ENCODE data around the gene SNF8.

SNF8 gene

DNA sequence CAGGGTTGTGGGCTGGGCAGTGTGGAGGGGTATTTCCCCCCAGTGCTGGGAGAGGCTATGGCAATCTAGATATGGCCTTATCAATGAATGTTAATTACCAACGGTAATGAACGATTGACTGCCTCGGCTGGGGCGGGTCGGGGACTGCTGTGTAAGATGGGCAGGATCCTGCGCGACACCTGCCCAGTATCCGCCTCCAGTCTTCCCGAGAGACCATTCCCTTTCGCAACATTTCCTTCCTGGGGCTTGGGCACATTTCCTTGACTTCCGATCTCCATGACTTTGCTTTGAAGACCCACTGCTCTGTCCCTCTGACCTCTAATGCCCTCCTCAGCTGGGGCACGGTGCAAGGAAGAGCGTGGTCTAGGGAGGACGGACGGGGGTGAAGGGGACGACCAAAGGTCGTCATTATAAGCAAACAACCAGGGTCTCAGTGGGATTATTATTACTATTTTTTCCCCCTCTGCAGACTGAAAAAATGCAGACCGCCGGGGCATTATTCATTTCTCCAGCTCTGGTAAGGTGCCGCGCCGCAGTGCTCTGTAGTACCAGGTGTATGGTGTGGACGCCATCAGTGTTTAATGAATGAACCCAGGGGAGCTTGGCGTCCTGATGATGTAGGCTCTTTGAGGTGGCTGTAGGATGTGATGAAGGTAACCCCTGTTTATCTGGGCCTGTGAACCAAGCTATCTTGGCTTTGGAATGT, 51.5 kb downstream of the SNF8 start:
- FAIRE-seq: no peak
- no peak for DNase-seq (ENCODE audit: insufficient read length, low spot score)
- TF ChIP-seq POLR2A (IDR thresholded peaks at IDR 0.05; ENCODE audit: low read depth, low read length): no peak

DNA sequence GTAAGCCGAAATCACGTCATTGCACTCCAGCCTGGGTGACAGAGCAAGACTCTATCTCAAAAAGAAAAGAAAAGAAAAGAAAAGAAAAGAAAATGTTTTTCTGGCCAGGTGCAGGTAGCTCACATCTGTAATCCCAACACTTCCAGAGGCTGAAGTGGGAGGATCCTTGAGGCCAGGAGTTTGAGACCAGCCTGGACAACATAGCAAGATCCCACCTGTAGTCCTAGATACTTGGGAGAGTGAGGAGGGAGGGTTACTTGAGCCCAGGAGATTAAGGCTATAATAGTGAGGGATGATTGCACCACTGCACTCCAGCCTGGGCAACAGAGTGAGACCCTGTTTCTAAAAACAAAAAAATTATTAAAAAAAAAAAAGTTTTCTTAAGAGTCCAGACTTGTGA, 54.6 kb downstream of the SNF8 start:
- no peak for DNase-seq (ENCODE audit: insufficient read length, low spot score)
- no peak for FAIRE-seq
- TF ChIP-seq POLR2A (IDR thresholded peaks at IDR 0.05; ENCODE audit: low read depth, low read length): no peak

DNA sequence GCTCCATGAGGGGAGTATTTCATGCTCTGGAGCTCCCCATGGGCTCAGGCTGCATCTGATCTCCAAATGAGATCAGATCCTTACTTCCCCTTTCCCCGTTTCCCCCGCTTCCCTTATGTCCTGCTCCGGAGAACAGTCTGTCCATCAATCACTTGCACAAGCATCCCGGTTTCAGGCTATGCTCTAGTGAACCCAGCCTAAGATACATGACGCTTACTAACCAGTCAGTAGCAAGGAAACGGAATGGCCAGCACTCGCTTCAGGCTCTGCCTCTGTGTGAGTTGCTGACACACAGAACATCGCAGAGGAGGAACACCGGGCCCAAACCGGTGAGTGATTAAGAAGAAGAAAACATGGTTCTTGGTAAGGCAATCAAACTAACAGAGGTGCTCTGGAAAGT, 61.5 kb downstream of the SNF8 start:
- FAIRE-seq (no peak), DNase-seq (ENCODE audit: insufficient read length, low spot score) (no peak)
- TF ChIP-seq POLR2A (IDR thresholded peaks at IDR 0.05; ENCODE audit: low read depth, low read length): no peak

DNA sequence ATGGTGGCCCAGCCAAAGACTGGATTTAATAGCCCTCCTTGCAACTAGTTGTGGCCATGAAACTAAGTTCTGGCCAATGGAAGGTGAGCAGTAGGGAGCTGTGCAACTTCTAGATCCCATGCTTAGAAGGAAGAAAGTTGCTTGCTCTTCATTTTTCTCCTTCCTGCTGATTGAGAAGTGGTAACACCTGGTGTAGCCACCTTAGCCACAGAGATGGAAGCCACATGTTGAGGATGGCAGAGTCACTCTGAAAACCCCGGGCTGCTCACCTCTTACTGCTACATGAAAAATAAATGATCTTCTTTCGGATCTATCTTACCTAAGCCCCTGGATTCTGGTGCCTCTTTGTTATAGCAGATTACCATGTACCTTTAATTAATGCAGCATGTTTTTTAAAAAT, 62.4 kb downstream of the SNF8 start:
- FAIRE-seq (no peak), DNase-seq (ENCODE audit: insufficient read length, low spot score) (no peak)
- TF ChIP-seq POLR2A (IDR thresholded peaks at IDR 0.05; ENCODE audit: low read depth, low read length): no peak
